Epithelial cell of esophagus (primary cell): ENCODE results near the gene CDKAL1.
"Not testable (repeated sequence)": the region's sequence is repeated elsewhere in the genome, so short reads cannot be mapped to it uniquely, and the experiment has no call there.

Source experiments
- DNase-seq: peaks from one replicate; pipeline ENCODE4 v3.0.0; 2010; ENCODE audit warnings: low read depth
- H3K4me3 ChIP-seq: 2 replicates; pipeline ENCODE4 v1.5.1; 2011; ENCODE audit warnings: mild to moderate bottlenecking, low read length, control low read depth
- TF ChIP-seq, protein P1 (sequence below): IDR thresholded peaks from 2 replicates; pipeline ENCODE4 v1.5.1; 2011; ENCODE audit warnings: low read depth, mild to moderate bottlenecking, low read length, control low read depth, inconsistent platforms; ENCODE audit not compliant: insufficient read depth; ENCODE audit errors: missing control alignments

The CDKAL1 gene

GRCh38 chr6:21051777-21052176 is 517.5 kb downstream of the CDKAL1 start:
- TF ChIP-seq, protein P1, sequence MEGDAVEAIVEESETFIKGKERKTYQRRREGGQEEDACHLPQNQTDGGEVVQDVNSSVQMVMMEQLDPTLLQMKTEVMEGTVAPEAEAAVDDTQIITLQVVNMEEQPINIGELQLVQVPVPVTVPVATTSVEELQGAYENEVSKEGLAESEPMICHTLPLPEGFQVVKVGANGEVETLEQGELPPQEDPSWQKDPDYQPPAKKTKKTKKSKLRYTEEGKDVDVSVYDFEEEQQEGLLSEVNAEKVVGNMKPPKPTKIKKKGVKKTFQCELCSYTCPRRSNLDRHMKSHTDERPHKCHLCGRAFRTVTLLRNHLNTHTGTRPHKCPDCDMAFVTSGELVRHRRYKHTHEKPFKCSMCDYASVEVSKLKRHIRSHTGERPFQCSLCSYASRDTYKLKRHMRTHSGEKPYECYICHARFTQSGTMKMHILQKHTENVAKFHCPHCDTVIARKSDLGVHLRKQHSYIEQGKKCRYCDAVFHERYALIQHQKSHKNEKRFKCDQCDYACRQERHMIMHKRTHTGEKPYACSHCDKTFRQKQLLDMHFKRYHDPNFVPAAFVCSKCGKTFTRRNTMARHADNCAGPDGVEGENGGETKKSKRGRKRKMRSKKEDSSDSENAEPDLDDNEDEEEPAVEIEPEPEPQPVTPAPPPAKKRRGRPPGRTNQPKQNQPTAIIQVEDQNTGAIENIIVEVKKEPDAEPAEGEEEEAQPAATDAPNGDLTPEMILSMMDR: no peak
- no peak for DNase-seq
- no peak overlapping the region for H3K4me3 ChIP-seq

DNA sequence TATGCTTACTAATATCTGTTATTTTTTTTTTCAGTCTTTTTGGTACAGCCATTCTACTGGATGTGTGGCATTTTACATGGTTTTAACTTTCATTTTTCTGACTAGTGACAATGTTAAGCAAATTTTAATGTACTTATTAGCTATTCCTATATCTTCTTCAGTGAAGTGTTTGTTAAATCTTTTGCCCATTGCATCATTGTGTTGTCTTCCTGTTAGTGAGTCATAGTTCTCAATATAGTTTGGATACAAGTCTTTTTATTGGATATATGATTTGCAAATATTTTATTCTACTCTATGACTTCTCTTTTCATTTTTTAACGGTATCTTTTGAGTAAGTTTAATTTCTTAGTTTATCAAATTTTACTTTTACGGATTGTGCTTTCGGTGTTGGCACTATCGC is 519.4 kb downstream of the CDKAL1 start:
- TF ChIP-seq, protein P1: no peak
- peak; percentile 53 for DNase-seq

DNA sequence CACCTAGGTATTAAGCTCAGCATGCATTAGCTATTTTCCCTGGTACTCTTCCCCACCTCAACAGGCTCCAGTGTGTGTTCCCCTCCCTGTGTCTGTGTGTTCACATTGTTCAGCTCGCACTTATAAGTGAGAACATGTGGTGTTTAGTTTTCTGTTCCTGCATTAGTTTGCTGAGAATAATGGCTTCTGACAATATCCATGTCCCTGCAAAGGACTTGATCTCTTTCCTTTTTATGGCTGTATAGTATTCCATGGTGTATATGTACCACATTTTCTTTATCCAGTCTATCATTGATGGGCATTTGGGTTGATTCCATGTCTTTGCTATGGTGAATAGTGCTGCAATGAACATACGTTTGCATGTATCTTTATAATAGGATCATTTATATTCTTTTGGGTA is 521.2 kb downstream of the CDKAL1 start:
- not testable (repeated sequence) for DNase-seq, H3K4me3 ChIP-seq

More for the DNA sequence above, 519.4 kb downstream of the CDKAL1 start:
- no peak overlapping the region for H3K4me3 ChIP-seq

DNA sequence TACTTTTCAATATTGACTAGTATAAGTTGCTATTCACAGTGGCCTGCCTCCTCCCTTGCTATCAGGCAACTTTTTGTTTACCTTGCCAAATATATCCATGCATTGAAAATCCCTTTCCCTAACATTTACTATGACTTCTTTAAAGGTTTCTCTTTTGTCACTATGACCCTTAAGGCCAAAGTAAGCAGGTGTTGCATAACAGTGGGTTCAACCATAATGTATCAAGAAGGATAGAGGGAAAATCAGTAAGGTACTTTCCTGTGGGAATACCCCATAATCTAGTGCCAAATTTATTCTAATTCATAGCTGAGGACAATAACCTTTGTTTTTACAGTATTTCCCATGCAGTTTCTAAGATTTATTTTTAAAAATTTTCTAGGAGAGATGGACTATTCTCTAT is 527.6 kb downstream of the CDKAL1 start:
- no peak for DNase-seq
- H3K4me3 ChIP-seq: no peak overlapping the region
- TF ChIP-seq, protein P1: no peak

DNA sequence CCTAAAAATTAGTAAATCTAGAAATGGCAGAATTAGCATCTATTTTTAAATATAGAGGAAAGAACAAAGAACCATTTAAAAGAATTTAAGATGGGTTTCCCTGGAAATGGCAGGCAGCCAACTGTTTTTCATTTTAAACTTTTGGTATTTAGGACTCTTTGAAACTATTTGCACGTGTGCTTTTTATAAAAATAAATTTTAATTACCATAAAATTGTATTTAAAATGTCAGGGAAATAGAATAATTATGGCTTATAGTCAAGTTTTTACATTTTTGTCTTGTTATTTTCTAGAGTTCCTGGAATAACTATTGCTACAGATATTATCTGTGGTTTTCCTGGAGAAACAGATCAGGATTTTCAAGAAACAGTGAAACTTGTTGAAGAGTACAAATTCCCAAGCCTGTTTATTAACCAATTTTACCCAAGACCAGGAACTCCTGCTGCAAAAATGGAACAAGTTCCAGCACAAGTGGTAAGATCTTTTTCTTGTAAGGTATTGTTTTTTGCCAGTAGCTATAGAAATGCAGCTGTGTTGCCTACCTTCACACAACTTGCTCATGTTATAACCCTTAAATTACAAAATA is 530.6 kb downstream of the CDKAL1 start:
- no peak overlapping the region for H3K4me3 ChIP-seq
- DNase-seq: no peak
- TF ChIP-seq, protein P1: no peak

- TF ChIP-seq, protein P1: no peak
- H3K4me3 ChIP-seq: no peak overlapping the region
- DNase-seq: no peak
These were observed 533.3 kb downstream of the CDKAL1 start for GRCh38 chr6:21067521-21067920.

DNA sequence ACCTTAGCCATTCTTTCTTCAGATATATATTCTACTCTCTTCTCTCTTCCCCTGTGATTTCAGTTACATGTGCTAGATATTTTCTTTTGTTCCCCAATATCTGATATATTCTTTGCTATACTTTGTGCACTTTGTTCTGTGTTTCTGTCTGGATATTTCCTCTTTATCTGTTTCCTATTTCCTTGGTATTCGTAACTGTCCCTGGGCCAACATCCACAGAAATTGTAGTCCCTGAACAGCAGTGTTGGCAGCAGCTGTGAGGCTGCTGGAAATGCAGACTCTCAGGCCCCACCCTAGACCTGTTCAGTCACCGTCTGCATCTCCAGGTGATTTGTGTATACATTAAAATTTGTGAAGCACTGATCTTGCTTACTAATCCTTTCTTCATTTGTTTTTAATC is 536.4 kb downstream of the CDKAL1 start:
- H3K4me3 ChIP-seq: no peak overlapping the region
- TF ChIP-seq, protein P1: no peak
- DNase-seq: no peak
